ENCODE results near the gene ZNF525. TPM values are rescaled to one million over a fixed set of nuclear protein-coding genes. Genes with fewer than 3 reads are reported as not detected.
"Not testable (repeated sequence)": the region's sequence is repeated elsewhere in the genome, so short reads cannot be mapped to it uniquely, and the experiment has no call there.

Gene ZNF525
- total RNA-seq, 1 donor from 2014 or later: 24.4 TPM

DNA sequence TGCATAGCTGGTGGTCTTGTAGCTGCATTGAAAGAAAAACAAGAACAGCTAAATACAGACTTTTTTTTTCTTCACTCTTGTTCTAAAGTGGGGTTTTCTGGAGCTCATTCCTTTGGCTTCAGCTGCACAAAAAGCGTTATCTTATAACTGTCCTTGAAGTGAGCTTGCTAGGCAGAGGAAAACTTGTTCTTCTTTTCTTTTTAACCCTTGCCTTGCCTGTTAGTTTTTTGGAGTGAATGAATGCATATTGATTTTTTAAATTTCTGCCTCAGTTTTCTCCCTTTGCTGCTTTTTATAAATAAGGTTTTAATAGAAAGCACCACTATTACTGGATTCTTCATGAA is 31.0 kb downstream of the ZNF525 start:
- peaks cover 23% of the 10 kb centered on the region for H3K4me1 Mint-ChIP-seq (ENCODE audit: low read depth)
- no peaks in the 10 kb centered on the region for H3K27me3 Mint-ChIP-seq
- DNase-seq (ENCODE audit: low spot score, unreplicated experiment): no peak
- no peak for TF ChIP-seq CTCF (IDR thresholded peaks at IDR 0.05; ENCODE audit: unreplicated experiment)
- H3K27ac Mint-ChIP-seq: no peak overlapping the region
- H3K9me3 Mint-ChIP-seq (ENCODE audit: low read depth): no peaks in the 10 kb centered on the region
- peaks cover 15% of the 10 kb centered on the region for H3K36me3 Mint-ChIP-seq (ENCODE audit: insufficient read depth)
- peak overlapping the region; percentile 98 for H3K4me3 Mint-ChIP-seq (ENCODE audit: low read depth)

GRCh38 chr19:53397918-53398317 is 32.4 kb downstream of the ZNF525 start:
- peaks cover 28% of the 10 kb centered on the region for H3K36me3 Mint-ChIP-seq (ENCODE audit: insufficient read depth)
- not testable (repeated sequence) for H3K27ac Mint-ChIP-seq

GRCh38 chr19:53409505-53410204 is 44.1 kb downstream of the ZNF525 start:
- H3K36me3 Mint-ChIP-seq (ENCODE audit: insufficient read depth): peaks cover 79% of the 10 kb centered on the region
- DNase-seq (ENCODE audit: low spot score, unreplicated experiment): no peak
- H3K4me1 Mint-ChIP-seq (ENCODE audit: low read depth): no peaks in the 10 kb centered on the region
- H3K27ac Mint-ChIP-seq: no peak overlapping the region
- H3K4me3 Mint-ChIP-seq (ENCODE audit: low read depth): no peak overlapping the region
- H3K9me3 Mint-ChIP-seq (ENCODE audit: low read depth): peaks cover 54% of the 10 kb centered on the region
- no peaks in the 10 kb centered on the region for H3K27me3 Mint-ChIP-seq
- no peak for TF ChIP-seq CTCF (IDR thresholded peaks at IDR 0.05; ENCODE audit: unreplicated experiment)

More at GRCh38 chr19:53397918-53398317, 32.4 kb downstream of the ZNF525 start:
- not testable (repeated sequence) for DNase-seq (ENCODE audit: low spot score, unreplicated experiment); H3K9me3 Mint-ChIP-seq (ENCODE audit: low read depth); H3K4me3 Mint-ChIP-seq (ENCODE audit: low read depth); H3K27me3 Mint-ChIP-seq
- peaks cover 23% of the 10 kb centered on the region for H3K4me1 Mint-ChIP-seq (ENCODE audit: low read depth)

DNA sequence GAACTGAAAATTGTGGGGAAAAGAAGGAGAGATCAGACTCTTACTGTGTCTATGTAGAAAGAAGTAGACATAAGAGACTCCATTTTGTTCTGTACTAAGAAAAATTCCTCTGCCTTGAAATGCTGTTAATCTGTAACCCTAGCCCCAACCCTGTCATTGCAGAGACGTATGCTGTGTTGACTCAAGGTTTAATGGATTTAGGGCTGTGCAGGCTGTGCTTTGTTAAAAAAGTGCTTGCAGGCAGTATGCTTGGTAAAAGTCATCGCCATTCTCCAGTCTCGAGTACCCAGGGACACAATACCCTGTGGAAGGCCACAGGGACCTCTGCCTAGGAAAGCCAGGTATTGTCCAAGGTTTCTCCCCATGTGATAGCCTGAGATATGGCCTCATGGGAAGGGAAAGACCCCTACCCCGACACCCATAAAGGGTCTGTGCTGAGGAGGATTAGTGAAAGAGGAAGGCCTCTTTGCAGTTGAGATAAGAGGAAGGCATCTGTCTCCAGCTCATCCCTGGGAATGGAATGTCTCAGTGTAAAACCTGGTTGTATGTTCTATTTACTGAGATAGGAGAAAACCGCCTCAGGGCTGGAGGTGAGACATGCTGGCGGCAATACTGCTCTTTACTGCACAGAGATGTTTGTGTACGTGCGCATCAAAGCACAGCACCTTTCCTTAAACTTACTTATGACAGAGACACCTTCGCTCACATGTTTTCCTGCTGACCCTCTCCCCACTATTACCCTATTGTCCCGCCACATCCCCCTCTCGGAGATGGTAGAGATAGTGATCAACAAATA is 55.2 kb downstream of the ZNF525 start:
- not testable (repeated sequence) for H3K36me3 Mint-ChIP-seq (ENCODE audit: insufficient read depth); DNase-seq (ENCODE audit: low spot score, unreplicated experiment); H3K9me3 Mint-ChIP-seq (ENCODE audit: low read depth); H3K27me3 Mint-ChIP-seq
- H3K4me1 Mint-ChIP-seq (ENCODE audit: low read depth): peaks cover 36% of the 10 kb centered on the region
- H3K4me3 Mint-ChIP-seq (ENCODE audit: low read depth): peak overlapping the region; percentile 45
- peak overlapping the region; percentile 97 for H3K27ac Mint-ChIP-seq

DNA sequence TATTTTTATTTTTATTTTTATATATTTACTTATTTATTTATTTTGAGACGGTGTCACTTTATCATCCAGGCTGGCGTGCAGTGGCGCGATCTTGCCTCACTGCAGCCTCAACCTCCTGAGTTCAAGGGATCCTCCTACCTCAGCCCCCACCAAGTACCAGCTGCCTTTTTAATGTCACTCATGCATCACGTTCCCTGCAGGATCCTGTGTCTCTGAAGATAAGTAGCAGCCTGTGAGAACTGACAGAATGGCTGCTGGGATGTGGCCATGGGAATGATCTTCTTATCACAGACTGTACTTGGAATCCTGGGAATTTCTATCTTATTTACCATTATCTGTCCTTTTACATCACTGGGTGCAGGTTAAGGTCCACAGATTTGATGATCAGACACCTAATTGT is 57.0 kb downstream of the ZNF525 start:
- DNase-seq (ENCODE audit: low spot score, unreplicated experiment): no peak
- H3K27ac Mint-ChIP-seq: peak overlapping the region; percentile 49
- peaks cover 36% of the 10 kb centered on the region for H3K4me1 Mint-ChIP-seq (ENCODE audit: low read depth)

GRCh38 chr19:53423074-53423473 is 57.6 kb downstream of the ZNF525 start:
- peak overlapping the region; percentile 68 for H3K4me3 Mint-ChIP-seq (ENCODE audit: low read depth)
- peak overlapping the region; percentile 86 for H3K27ac Mint-ChIP-seq
- not testable (repeated sequence) for H3K9me3 Mint-ChIP-seq (ENCODE audit: low read depth); H3K36me3 Mint-ChIP-seq (ENCODE audit: insufficient read depth); DNase-seq (ENCODE audit: low spot score, unreplicated experiment); H3K27me3 Mint-ChIP-seq
- peaks cover 36% of the 10 kb centered on the region for H3K4me1 Mint-ChIP-seq (ENCODE audit: low read depth)

More for the DNA sequence above, 57.0 kb downstream of the ZNF525 start:
- Mint-ChIP-seq H3K27me3 (no peaks in the 10 kb centered on the region), H3K9me3 (ENCODE audit: low read depth) (peaks cover under 1% of the 10 kb centered on the region), H3K36me3 (ENCODE audit: insufficient read depth) (peaks cover under 1% of the 10 kb centered on the region), H3K4me3 (ENCODE audit: low read depth) (no peak overlapping the region)
- TF ChIP-seq CTCF (IDR thresholded peaks at IDR 0.05; ENCODE audit: unreplicated experiment): no peak

Measured in progenitor cell of endocrine pancreas (in vitro differentiated cells).